Measurements from ENCODE around the gene SLAMF7. TPM values are rescaled to one million over a fixed set of nuclear protein-coding genes. Genes with fewer than 3 reads are reported as not detected.

SLAMF7 gene
- total RNA-seq, 1 experiment from 2014 or later: 9.8 TPM

DNA sequence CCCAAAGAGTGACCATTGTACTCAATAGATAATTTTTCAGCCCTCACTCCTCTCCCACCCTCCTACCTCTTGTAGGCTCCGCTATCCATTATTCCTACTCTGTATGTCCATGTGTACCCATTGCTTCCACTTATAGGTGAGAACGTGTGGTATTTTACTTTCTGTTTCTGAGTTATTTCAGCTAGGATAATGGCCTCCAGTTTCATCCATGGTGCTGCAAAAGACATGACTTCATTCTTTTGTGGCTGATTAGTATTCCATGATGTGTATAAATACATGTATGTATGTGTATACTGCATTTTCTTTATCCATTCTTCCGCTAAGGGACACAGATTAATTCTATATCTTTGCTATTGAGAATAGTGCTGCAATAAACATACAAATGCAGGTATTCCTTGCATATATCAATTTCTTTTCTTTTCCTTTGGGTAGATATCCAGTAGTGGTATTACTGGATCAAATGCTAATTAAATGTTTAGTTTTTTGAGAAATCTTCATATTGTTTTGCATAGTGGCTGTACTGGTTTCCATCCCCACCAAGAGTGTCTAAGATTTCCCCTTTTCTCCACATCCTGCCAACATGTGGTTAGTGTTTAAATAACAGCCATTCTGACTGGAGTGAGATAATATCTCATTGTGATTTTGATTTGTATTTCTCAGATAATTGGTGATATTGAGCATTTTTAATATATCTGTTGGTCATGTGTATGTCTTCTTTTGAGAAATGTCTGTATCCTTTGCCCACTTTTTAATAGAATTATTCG is 61.8 kb downstream of the SLAMF7 start:
- no peak for DNase-seq (ENCODE audit: low read depth)

DNA sequence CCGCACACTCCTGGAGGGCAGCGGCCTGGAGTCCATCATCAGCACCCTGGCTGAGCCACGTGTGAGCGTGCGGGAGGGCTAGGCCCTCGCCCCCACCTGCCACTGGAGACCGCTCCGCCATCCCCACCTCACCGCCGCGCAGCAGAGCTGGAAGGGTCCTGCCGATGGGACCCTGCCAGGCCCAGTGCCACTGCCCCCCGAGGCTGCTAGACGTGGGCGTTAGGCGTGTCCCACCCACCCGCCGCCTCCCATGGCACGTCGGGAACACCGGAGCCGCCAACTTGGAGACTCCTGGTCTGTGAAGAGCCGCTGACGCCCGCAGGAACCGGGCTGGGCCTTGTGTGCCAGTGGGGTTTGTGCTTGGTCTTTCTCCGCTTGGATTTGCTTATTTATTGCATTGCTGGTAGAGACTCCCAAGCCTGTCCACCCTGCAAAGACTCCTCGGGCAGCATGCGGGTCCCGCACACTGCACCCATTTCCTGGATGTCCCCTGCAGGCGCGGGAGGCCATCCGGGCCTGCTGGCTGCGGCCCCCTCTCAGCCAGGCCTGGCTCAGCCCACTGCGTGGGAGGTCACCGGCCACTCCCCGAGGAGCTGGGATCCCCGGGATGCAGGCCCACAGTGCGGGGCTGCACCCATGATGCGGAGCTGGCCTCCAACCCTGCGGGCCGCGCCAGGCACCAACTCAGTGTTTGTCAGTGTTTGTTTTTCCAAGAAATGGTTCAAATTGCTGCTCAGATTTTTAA is 63.0 kb downstream of the SLAMF7 start:
- DNase-seq (ENCODE audit: low read depth): no peak

Other genes starting within 250 kb of the SLAMF7 start
- not detected in 2 replicates for gene SLAMF6, start 216.0 kb upstream of the SLAMF7 start, total RNA-seq (2014; rRNA removed; shearing (Covaris generic))
- gene CD84, start 159.8 kb upstream of the SLAMF7 start, total RNA-seq (2014; rRNA removed; shearing (Covaris generic)): not detected in 2 replicates
- 0.03 TPM in 1 of 2 replicates, not detected in the other for gene SLAMF1, start 92.2 kb upstream of the SLAMF7 start, total RNA-seq (2014; rRNA removed; shearing (Covaris generic))
- gene CD48, start 27.4 kb upstream of the SLAMF7 start, total RNA-seq (2014; rRNA removed; shearing (Covaris generic)): not detected in 2 replicates
- not detected in 2 replicates for gene LY9, start 56.9 kb downstream of the SLAMF7 start, total RNA-seq (2014; rRNA removed; shearing (Covaris generic))
- gene CD244, start 123.6 kb downstream of the SLAMF7 start, total RNA-seq (2014; rRNA removed; shearing (Covaris generic)): not detected in 2 replicates
- gene ITLN1, start 145.9 kb downstream of the SLAMF7 start, total RNA-seq (2014; rRNA removed; shearing (Covaris generic)): not detected in 2 replicates
- gene ITLN2, start 215.6 kb downstream of the SLAMF7 start, total RNA-seq (2014; rRNA removed; shearing (Covaris generic)): not detected in 2 replicates